MM.1S (cell line): Measurements from ENCODE around the gene NEURL3.

Experiments used
- EZH2 ChIP-seq: fragments of 300-600 bp; sonication (generic); optimal IDR thresholded peaks from 2 replicates; pipeline ENCODE3; 2017; ENCODE audit warnings: low read depth, mild to moderate bottlenecking, antibody characterized with exemption, low read length, mixed read lengths
- TF ChIP-seq, protein P1 (sequence below): fragments of 300-600 bp; sonication (generic); IDR thresholded peaks from 2 replicates; pipeline ENCODE4 v1.5.1; 2016; ENCODE audit warnings: antibody characterized with exemption, low read length, mixed read lengths

DNA sequence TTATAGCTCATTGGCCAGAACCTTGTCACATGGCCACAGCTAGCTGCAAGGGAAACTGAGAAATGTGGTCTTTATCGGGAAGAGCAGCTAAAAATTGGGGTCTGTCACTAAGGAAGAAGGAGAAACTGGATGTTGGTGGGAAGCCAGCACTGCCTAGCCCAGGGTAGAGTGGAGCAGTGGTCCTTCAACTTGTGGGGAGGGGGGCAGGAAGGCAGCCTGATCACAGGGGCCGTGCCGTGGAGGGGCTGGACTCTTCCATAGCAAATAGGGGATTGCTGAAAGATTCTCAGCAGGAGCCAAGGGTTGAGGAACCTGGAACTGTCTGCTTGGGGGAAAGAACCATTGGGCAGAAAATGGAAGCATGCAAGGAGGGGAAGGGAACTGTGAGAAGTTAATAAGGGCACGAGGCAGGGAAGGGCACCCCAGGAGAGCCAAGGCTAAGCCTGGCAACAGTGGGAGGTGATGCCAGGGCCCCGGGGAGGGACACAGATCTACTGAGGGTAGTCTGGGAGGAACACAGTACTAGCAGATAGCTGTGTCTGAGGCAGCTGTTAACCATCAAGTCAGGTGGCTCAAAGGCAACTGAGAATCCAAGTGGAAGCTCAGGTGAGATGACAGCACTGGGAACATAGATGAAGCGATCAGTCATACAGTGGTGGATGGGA is 5.9 kb upstream of the NEURL3 start:
- TF ChIP-seq EZH2 = no peak
- TF ChIP-seq, protein P1, sequence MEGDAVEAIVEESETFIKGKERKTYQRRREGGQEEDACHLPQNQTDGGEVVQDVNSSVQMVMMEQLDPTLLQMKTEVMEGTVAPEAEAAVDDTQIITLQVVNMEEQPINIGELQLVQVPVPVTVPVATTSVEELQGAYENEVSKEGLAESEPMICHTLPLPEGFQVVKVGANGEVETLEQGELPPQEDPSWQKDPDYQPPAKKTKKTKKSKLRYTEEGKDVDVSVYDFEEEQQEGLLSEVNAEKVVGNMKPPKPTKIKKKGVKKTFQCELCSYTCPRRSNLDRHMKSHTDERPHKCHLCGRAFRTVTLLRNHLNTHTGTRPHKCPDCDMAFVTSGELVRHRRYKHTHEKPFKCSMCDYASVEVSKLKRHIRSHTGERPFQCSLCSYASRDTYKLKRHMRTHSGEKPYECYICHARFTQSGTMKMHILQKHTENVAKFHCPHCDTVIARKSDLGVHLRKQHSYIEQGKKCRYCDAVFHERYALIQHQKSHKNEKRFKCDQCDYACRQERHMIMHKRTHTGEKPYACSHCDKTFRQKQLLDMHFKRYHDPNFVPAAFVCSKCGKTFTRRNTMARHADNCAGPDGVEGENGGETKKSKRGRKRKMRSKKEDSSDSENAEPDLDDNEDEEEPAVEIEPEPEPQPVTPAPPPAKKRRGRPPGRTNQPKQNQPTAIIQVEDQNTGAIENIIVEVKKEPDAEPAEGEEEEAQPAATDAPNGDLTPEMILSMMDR = no peak
